Endothelial cell of umbilical vein (primary cell): ENCODE measurements around the gene RTN4R. TPM values are rescaled to one million over a fixed set of nuclear protein-coding genes. Genes with fewer than 3 reads are reported as not detected.
A peak's percentile ranks its signal among the peaks of the same experiment; 100 is the strongest.

Experiments
- BruUV-seq: library from RNA; stranded (reverse); fragments of 400-500 nt; replicated peaks from 2 replicates; lab custom pipeline; 2021; lab: Mats Ljungman, UMichigan
- CTCF ChIA-PET: fragments of 300-600, 350-600 bp; sonication (Branson Sonifier 250); formaldehyde crosslinking; loops from one replicate; lab custom pipeline; 2021; ENCODE audit warnings: antibody characterized with exemption, inconsistent platforms; lab: Charles Lee
- POLR2A ChIA-PET: fragments of 300-600, 350-600 bp; sonication (Branson Sonifier 250); formaldehyde crosslinking; loops from one replicate; lab custom pipeline; 2021; ENCODE audit warnings: antibody characterized with exemption, inconsistent platforms; lab: Charles Lee
- DNase-seq: peaks from one replicate; pipeline ENCODE4 v3.0.0-alpha.2; 2011; ENCODE audit warnings: low read depth, low spot score
- FAIRE-seq: peaks from 2 replicates; lab custom pipeline; 2011; peaks lifted over from hg19 to GRCh38; lab: Jason Lieb, UNC
- H2AFZ ChIP-seq: 2 replicates; pipeline ENCODE4 v1.6.0; 2012; ENCODE audit warnings: low read depth, low read length, control low read depth, inconsistent platforms
- H3K27ac ChIP-seq: 2 replicates; pipeline ENCODE4 v1.5.1; 2011; ENCODE audit warnings: low read depth, mild to moderate bottlenecking, control low read depth, low read length, moderate library complexity; ENCODE audit not compliant: insufficient read depth
- H3K27me3 ChIP-seq, 2 experiments: 2 replicates each; pipeline versions ENCODE4 v1.6.0 to v1.6.1; 2011; ENCODE audit warnings: low read length in 2 of 2, mixed read lengths in 1 of 2; ENCODE audit not compliant: control insufficient read depth in 2 of 2, insufficient read depth in 2 of 2
- H3K36me3 ChIP-seq, 2 experiments: 2 replicates in 1 of 2; 3 replicates in 1 of 2; pipeline ENCODE4 v1.5.1; 2011; ENCODE audit warnings: low read length in 2 of 2, mild to moderate bottlenecking in 1 of 2, moderate library complexity in 1 of 2; ENCODE audit not compliant: control insufficient read depth in 2 of 2, insufficient read depth in 2 of 2; ENCODE audit errors: extremely low read depth in 1 of 2
- H3K4me1 ChIP-seq: 3 replicates; pipeline ENCODE4 v1.5.1; 2011; ENCODE audit warnings: mild to moderate bottlenecking, low read length; ENCODE audit not compliant: control insufficient read depth, insufficient read depth; ENCODE audit errors: extremely low read depth
- H3K4me2 ChIP-seq: 2 replicates; pipeline ENCODE4 v1.6.1; 2011; ENCODE audit warnings: low read length, control low read depth, mixed read lengths; ENCODE audit not compliant: insufficient read depth
- H3K4me3 ChIP-seq, 3 experiments: fragments of 200-600 bp in 1 of 3; sonication (generic), shearing (Covaris generic) in 1 of 3; replicated peaks in 1 of 3; 2 replicates each; pipeline ENCODE4 v1.5.1; 2011 to 2016; ENCODE audit warnings: control low read depth in 3 of 3, low read length in 3 of 3, mild to moderate bottlenecking in 2 of 3, inconsistent platforms in 1 of 3, low read depth in 1 of 3, moderate library complexity in 1 of 3; ENCODE audit not compliant: insufficient read depth in 1 of 3
- H3K79me2 ChIP-seq: 2 replicates; pipeline ENCODE4 v1.6.0; 2012; ENCODE audit warnings: low read length, inconsistent platforms; ENCODE audit not compliant: control insufficient read depth, insufficient read depth
- H3K9ac ChIP-seq: replicated peaks from 2 replicates; pipeline ENCODE3; 2011; ENCODE audit warnings: low read length, control low read depth; ENCODE audit not compliant: insufficient read depth; ENCODE audit errors: extremely low read depth
- H3K9me1 ChIP-seq: replicated peaks from 3 replicates; pipeline ENCODE4 v1.6.0; 2011; ENCODE audit warnings: mild to moderate bottlenecking, low read length; ENCODE audit not compliant: control insufficient read depth, insufficient read depth; ENCODE audit errors: extremely low read depth
- H3K9me3 ChIP-seq: replicated peaks from 2 replicates; pipeline ENCODE4 v1.5.1; 2012; ENCODE audit warnings: low read length, inconsistent platforms; ENCODE audit not compliant: control insufficient read depth, insufficient read depth
- H4K20me1 ChIP-seq: replicated peaks from 2 replicates; pipeline ENCODE3; 2011; ENCODE audit warnings: mild to moderate bottlenecking, low read length; ENCODE audit not compliant: control insufficient read depth, insufficient read depth; ENCODE audit errors: extremely low read depth
- CTCF ChIP-seq, 2 donors: IDR thresholded peaks; 1 replicate in 1 of 2; 2 replicates in 1 of 2; pipeline ENCODE4 v1.5.1; 2011; ENCODE audit warnings: low read length in 2 of 2, mild to moderate bottlenecking in 2 of 2, moderate library complexity in 2 of 2, control low read depth in 1 of 2, inconsistent platforms in 1 of 2, low read depth in 1 of 2; ENCODE audit not compliant: insufficient read depth in 1 of 2; ENCODE audit errors: extremely low read depth in 1 of 2
- EZH2 ChIP-seq: IDR thresholded peaks from 2 replicates; pipeline ENCODE4 v1.6.1; 2012; ENCODE audit warnings: borderline replicate concordance, low read depth, mild to moderate bottlenecking, moderate library complexity, low read length, inconsistent platforms; ENCODE audit not compliant: severe bottlenecking
- FOS ChIP-seq: IDR thresholded peaks from 2 replicates; pipeline ENCODE4 v1.6.1; 2011; ENCODE audit warnings: mild to moderate bottlenecking, low read length, moderate library complexity, borderline replicate concordance; ENCODE audit not compliant: insufficient read depth
- GATA2 ChIP-seq: IDR thresholded peaks from 2 replicates; pipeline ENCODE4 v1.7.0; 2011; ENCODE audit warnings: low read depth, mild to moderate bottlenecking, moderate library complexity, mixed read lengths, low read length; ENCODE audit not compliant: insufficient read length, insufficient read depth
- JUN ChIP-seq: IDR thresholded peaks from 2 replicates; pipeline ENCODE4 v1.6.1; 2011; ENCODE audit warnings: borderline replicate concordance, low read depth; ENCODE audit not compliant: insufficient read length, insufficient read depth
- MAX ChIP-seq: IDR thresholded peaks from 2 replicates; pipeline ENCODE4 v1.6.1; 2011; ENCODE audit not compliant: insufficient read depth, insufficient read length
- MYC ChIP-seq: IDR thresholded peaks from one replicate; pipeline ENCODE4 v1.6.1; 2011; ENCODE audit warnings: mild to moderate bottlenecking, low read depth, low read length
- POLR2A ChIP-seq: IDR thresholded peaks from 2 replicates; pipeline ENCODE4 v1.6.1; 2012; ENCODE audit warnings: low read depth, mild to moderate bottlenecking, control low read depth, low read length
- POLR2AphosphoS5 ChIP-seq: IDR thresholded peaks from 2 replicates; pipeline ENCODE4 v1.6.1; 2012; ENCODE audit warnings: low read depth, mild to moderate bottlenecking, control low read depth, low read length, moderate library complexity; ENCODE audit not compliant: insufficient read depth
- dilution Hi-C: fragments of 300-500 bp; cut with MboI; formaldehyde crosslinking; loops from one replicate; pipeline ENCODE4 v1.15.0; 2019; ENCODE audit warnings: low sequenced_read_pairs; ENCODE audit not compliant: extremely low pct_ligation_motif_present
- intact Hi-C: fragments of 100-400 bp; cut with micrococcal nuclease; formaldehyde crosslinking; loops from one replicate; pipeline ENCODE4 v1.10.0; 2022
- polyA plus RNA-seq, 4 experiments: library from polyadenylated mRNA; depleted of rRNA in 3 of 4; stranded (reverse) in 3 of 4; unstranded in 1 of 4; fragments of >200 nt; gene quantifications; 2 replicates each; pipeline versions ENCODE4 v1.2.1 to v1.2.3, GENCODE V29; 2011 to 2012; ENCODE audit warnings: missing spikeins in 1 of 4
- total RNA-seq: library from RNA; stranded (reverse); gene quantifications from 2 replicates; pipeline ENCODE4 v1.2.3, GENCODE V29; 2021

Gene RTN4R
- total and polyA plus RNA-seq, 2 donors (not counting 3 experiments of a cell fraction or from before 2014, with no cell fraction given), result 1.2 to 2.2 TPM

GRCh38 chr22:20204806-20205205 lies 63.3 kb downstream of the RTN4R start:
- H4K20me1 ChIP-seq, result no peaks in the 10 kb centered on the region
- peaks cover 35% of the 10 kb centered on the region for H3K4me1 ChIP-seq
- H3K79me2 ChIP-seq, result peaks cover 2% of the 10 kb centered on the region
- ChIA-PET CTCF (no interaction called here), POLR2A (no interaction called here)
- no peaks in the 10 kb centered on the region for H3K36me3 ChIP-seq
- H3K9ac ChIP-seq, result no peak overlapping the region
- H2AFZ ChIP-seq, result peak overlapping the region; percentile 75
- no peak for TF ChIP-seq GATA2
- no peak for TF ChIP-seq FOS
- no peak for TF ChIP-seq POLR2AphosphoS5
- no peak for TF ChIP-seq MYC
- TF ChIP-seq JUN, result no peak
- FAIRE-seq (no peak), DNase-seq (no peak)
- H3K4me3 ChIP-seq, result no peak overlapping the region
- H3K27me3 ChIP-seq, result no peaks in the 10 kb centered on the region
- intact Hi-C loops, result loop anchor here (5.0 kb wide), 1 partner anchor 48 kb away; no protein-coding TSS in a partner anchor
- no TSS peak for BruUV-seq
- H3K9me3 ChIP-seq, result no peaks in the 10 kb centered on the region
- dilution Hi-C loops, result no loop called here
- H3K4me2 ChIP-seq, result no peak overlapping the region
- no peak overlapping the region for H3K27ac ChIP-seq
- H3K9me1 ChIP-seq, result no peaks in the 10 kb centered on the region

- Histone ChIP-seq H3K4me2 (peak overlapping the region; percentile 30), H3K27ac (peak overlapping the region; percentile 13)
Observed at GRCh38 chr22:20204311-20204710, 63.8 kb downstream of the RTN4R start.

More at GRCh38 chr22:20204311-20204710, 63.8 kb downstream of the RTN4R start:
- Histone ChIP-seq H3K4me3 (no peak overlapping the region), H3K9ac (no peak overlapping the region), H3K79me2 (peaks cover 2% of the 10 kb centered on the region), H3K27me3 (no peaks in the 10 kb centered on the region), H4K20me1 (no peaks in the 10 kb centered on the region), H2AFZ (peak overlapping the region; percentile 75), H3K4me1 (peaks cover 35% of the 10 kb centered on the region), H3K36me3 (no peaks in the 10 kb centered on the region), H3K9me3 (no peaks in the 10 kb centered on the region), H3K9me1 (no peaks in the 10 kb centered on the region)
- dilution Hi-C loops, result no loop called here
- BruUV-seq, result no TSS peak
- FAIRE-seq (no peak), DNase-seq (no peak)
- TF ChIP-seq JUN (no peak), POLR2A (no peak), GATA2 (no peak), POLR2AphosphoS5 (no peak), EZH2 (no peak), CTCF (IDR thresholded peaks at IDR 0.05; ENCODE audit: extremely low read depth in 1 of 2, insufficient read depth in 1 of 2, low read depth in 1 of 2, low read length in 2 of 2) (no peak), FOS (no peak), MYC (no peak), MAX (no peak)
- POLR2A ChIA-PET, result no interaction called here
- intact Hi-C loops, result no loop called here
- CTCF ChIA-PET, result no interaction called here
